Measurements from ENCODE around the gene FBXO34.

The FBXO34 gene

DNA sequence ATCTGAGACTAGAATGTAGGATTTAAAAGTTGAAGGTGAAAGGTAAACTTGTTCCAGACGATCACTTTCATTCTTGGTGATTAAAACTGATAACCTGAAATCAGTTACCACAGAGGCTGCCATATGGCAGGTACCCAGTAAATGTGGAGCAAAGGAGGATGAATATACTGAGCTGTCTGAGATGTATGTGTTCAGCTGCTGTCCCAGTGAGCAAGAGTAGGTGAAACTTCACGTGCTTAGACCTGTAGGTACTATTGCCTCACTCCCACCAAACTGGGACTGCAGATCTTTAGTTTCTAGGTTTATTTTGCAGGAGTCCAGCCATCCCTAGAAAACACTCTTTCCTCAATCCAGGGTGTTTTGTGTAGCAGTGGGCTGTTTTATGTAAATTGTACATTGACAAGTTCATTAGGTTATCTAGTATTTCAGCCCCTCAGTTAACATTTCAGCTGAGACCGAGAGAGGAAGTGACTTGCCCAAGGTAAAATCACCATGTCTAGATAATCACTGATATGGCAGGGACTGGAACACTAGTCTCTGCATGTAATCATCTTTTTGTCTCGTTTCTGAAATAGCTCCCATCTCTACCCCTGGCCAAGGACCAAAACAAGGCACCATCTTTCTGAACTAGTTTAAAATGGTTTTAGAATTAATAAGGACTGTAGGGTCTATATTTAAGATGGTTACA, 77.7 kb downstream of the FBXO34 start:
- no peak for DNase-seq (ENCODE audit: low read depth)
- in situ Hi-C loops (cut with HindIII; ENCODE audit: low sequenced_read_pairs), result no loop called here

DNA sequence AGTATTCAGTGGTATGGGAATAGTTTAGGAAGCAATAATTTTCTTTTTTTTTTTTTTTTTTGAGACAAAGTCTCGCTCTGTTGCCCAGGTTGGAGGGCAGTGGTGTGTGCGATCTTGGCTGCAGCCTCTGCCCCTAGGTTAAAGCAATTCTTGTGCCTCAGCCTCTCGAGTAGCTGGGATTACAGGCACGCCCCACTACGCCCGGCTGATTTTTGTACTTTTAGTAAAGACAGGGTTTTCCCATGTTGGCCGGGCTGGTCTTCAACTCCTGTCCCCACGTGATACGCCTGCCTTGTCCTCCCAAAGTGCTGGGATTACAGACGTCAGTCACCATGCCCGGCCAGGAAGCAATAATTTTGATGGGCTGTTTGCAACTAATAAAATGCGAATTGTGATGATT, 78.3 kb downstream of the FBXO34 start:
- in situ Hi-C loops (cut with HindIII; ENCODE audit: low sequenced_read_pairs), result no loop called here

More for the DNA sequence above, 77.7 kb downstream of the FBXO34 start:
- no peak for TF ChIP-seq CTCF (IDR thresholded peaks at IDR 0.05; ENCODE audit: low read depth, low read length, missing control alignments)
- no peak overlapping the region for H3K4me3 ChIP-seq (ENCODE audit: low read depth, low read length)

DNA sequence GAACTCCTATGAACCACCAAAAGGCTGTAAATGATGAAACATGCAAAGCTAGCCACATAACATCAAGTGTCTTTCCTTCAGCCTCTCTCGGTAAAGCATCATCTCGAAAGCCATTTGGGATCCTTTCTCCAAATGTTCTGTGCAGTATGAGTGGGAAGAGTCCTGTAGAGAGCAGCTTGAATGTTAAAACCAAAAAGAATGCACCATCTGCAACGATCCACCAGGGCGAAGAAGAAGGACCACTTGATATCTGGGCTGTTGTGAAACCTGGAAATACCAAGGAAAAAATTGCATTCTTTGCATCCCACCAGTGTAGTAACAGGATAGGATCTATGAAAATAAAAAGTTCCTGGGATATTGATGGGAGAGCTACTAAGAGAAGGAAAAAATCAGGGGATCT, 79.2 kb downstream of the FBXO34 start:
- DNase-seq (ENCODE audit: low read depth), result no peak
- peak; percentile 11 for TF ChIP-seq CTCF (IDR thresholded peaks at IDR 0.05; ENCODE audit: low read depth, low read length, missing control alignments)
- H3K4me3 ChIP-seq (ENCODE audit: low read depth, low read length), result no peak overlapping the region
- in situ Hi-C loops (cut with HindIII; ENCODE audit: low sequenced_read_pairs), result no loop called here

More for the DNA sequence above, 78.3 kb downstream of the FBXO34 start:
- no peak for TF ChIP-seq CTCF (IDR thresholded peaks at IDR 0.05; ENCODE audit: low read depth, low read length, missing control alignments)
- H3K4me3 ChIP-seq (ENCODE audit: low read depth, low read length), result no peak overlapping the region
- no peak for DNase-seq (ENCODE audit: low read depth)

DNA sequence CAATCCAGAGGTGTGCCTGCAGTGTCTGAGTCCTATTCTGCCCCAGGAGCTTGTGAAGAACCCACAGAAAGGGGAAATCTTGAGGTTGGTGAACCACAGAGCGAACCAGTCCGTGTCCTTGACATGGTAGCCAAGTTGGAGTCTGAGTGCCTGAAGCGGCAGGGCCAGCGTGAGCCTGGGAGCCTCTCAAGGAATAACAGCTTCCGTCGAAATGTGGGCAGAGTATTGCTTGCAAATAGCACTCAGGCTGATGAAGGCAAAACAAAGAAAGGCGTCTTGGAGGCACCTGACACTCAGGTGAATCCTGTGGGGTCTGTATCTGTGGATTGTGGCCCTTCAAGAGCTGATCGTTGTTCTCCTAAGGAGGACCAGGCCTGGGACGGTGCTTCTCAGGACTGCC, 79.9 kb downstream of the FBXO34 start:
- in situ Hi-C loops (cut with HindIII; ENCODE audit: low sequenced_read_pairs), result no loop called here
- TF ChIP-seq CTCF (IDR thresholded peaks at IDR 0.05; ENCODE audit: low read depth, low read length, missing control alignments), result no peak
- DNase-seq (ENCODE audit: low read depth), result no peak
- no peak overlapping the region for H3K4me3 ChIP-seq (ENCODE audit: low read depth, low read length)

DNA sequence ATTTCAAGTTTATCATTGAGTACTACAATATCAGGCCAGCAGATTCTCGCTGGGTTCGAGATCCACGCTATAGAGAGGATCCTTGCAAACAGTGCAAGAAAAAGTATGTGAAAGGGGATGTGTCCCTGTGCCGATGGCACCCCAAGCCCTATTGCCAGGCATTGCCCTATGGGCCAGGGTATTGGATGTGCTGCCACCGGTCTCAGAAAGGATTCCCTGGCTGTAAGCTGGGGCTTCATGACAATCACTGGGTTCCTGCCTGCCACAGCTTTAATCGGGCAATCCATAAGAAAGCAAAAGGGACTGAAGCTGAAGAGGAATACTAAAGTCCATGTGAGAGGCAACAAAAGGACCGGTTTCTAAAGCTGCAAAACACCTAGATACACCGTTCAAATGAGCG, 81.0 kb downstream of the FBXO34 start:
- H3K4me3 ChIP-seq (ENCODE audit: low read depth, low read length), result no peak overlapping the region
- TF ChIP-seq CTCF (IDR thresholded peaks at IDR 0.05; ENCODE audit: low read depth, low read length, missing control alignments), result no peak
- in situ Hi-C loops (cut with HindIII; ENCODE audit: low sequenced_read_pairs), result no loop called here
- no peak for DNase-seq (ENCODE audit: low read depth)

DNA sequence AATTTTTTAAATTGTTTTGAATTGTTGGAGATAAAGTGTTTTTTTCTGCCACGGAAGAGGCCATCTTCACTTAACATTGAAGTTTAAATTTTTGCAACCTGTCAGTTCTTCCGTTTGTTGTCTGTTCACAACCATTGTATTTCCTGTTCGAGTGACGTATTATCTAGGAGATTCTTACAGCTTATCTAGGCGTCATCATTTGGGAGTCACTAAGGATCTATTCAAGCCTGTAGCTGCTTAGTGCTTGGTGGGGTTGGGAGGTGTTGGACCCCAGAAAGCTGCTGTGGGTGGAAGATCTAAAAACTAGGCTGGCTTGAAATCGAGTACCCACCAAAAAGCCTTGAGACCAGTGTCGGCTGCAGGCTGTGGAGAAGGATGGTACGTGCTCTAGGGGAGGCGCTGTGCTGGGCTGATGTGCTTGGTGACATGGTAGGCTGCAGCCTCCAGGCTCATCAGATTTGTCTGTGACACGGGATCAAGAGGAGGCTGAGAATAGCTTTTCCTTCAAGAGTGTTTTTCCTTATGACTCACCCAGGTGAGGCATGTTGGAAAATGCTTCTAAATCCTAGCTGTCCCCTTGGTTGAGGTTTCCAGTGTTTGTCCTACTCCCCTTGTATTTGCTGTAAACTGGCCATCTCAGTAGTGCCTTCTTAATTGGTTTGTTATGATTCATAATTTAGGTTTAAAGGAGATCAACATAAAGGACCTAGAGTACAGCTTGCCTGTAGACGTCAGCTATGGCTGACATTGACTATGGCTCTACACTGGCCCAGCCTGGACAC, 82.7 kb downstream of the FBXO34 start:
- DNase-seq (ENCODE audit: low read depth), result no peak
- H3K4me3 ChIP-seq (ENCODE audit: low read depth, low read length), result no peak overlapping the region
- no peak for TF ChIP-seq CTCF (IDR thresholded peaks at IDR 0.05; ENCODE audit: low read depth, low read length, missing control alignments)
- in situ Hi-C loops (cut with HindIII; ENCODE audit: low sequenced_read_pairs), result no loop called here

Measured in astrocyte of the cerebellum (primary cell).